HG03460 (cell line): Measurements from ENCODE around the gene FAM174C.
"Not testable (repeated sequence)": the region's sequence is repeated elsewhere in the genome, so short reads cannot be mapped to it uniquely, and the experiment has no call there.

Experiments used
- ATAC-seq: cut with Tn5 transposase; IDR thresholded peaks from one replicate; pipeline ENCODE4 v1.9.1; 2021; ENCODE audit not compliant: unreplicated experiment

FAM174C gene

GRCh38 chr19:1316466-1316865 is 41.1 kb downstream of the FAM174C start:
- ATAC-seq: no peak

- ATAC-seq: no peak
Observed at GRCh38 chr19:1317274-1318003, 42.1 kb downstream of the FAM174C start.

- no peak for ATAC-seq
Observed at GRCh38 chr19:1318678-1319471, 43.5 kb downstream of the FAM174C start.

GRCh38 chr19:1320282-1320650 is 44.9 kb downstream of the FAM174C start:
- ATAC-seq: not testable (repeated sequence)

- no peak for ATAC-seq
Observed at GRCh38 chr19:1321539-1321938, 46.2 kb downstream of the FAM174C start.

GRCh38 chr19:1322198-1322981 is 47.1 kb downstream of the FAM174C start:
- ATAC-seq: no peak

- ATAC-seq: no peak
Observed at GRCh38 chr19:1324249-1324805, 49.0 kb downstream of the FAM174C start.

GRCh38 chr19:1324806-1325567 is 49.7 kb downstream of the FAM174C start:
- ATAC-seq: no peak

- ATAC-seq: no peak
Observed at GRCh38 chr19:1325568-1326294, 50.4 kb downstream of the FAM174C start.

GRCh38 chr19:1327125-1327524 is 51.8 kb downstream of the FAM174C start:
- no peak for ATAC-seq
